ENCODE measurements around the gene ZNF555.

Gene ZNF555

GRCh38 chr19:2853015-2853606 lies 11.8 kb downstream of the ZNF555 start:
- peaks cover 24% of the 10 kb centered on the region for H3K9me3 ChIP-seq (ENCODE audit: severe bottlenecking)
- H3K27me3 ChIP-seq (ENCODE audit: insufficient read depth, low read depth, severe bottlenecking), result no peaks in the 10 kb centered on the region
- H3K36me3 ChIP-seq, result peaks cover 50% of the 10 kb centered on the region
- H3K4me3 ChIP-seq (ENCODE audit: low read depth, low read length), result no peak overlapping the region
- DNase-seq, result no peak
- no peak overlapping the region for H3K27ac ChIP-seq
- TF ChIP-seq CTCF (IDR thresholded peaks at IDR 0.05; ENCODE audit: low read depth, low read length), result no peak

GRCh38 chr19:2854849-2855248 lies 13.6 kb downstream of the ZNF555 start:
- H3K4me3 ChIP-seq (ENCODE audit: low read depth, low read length), result no peak overlapping the region
- H3K27ac ChIP-seq, result no peak overlapping the region
- no peak for DNase-seq
- H3K9me3 ChIP-seq (ENCODE audit: severe bottlenecking), result peaks cover 24% of the 10 kb centered on the region
- TF ChIP-seq CTCF (IDR thresholded peaks at IDR 0.05; ENCODE audit: low read depth, low read length), result no peak
- peaks cover 50% of the 10 kb centered on the region for H3K36me3 ChIP-seq
- no peaks in the 10 kb centered on the region for H3K27me3 ChIP-seq (ENCODE audit: insufficient read depth, low read depth, severe bottlenecking)

- H3K27me3 ChIP-seq (ENCODE audit: insufficient read depth, low read depth, severe bottlenecking), result no peaks in the 10 kb centered on the region
- no peak overlapping the region for H3K27ac ChIP-seq
- no peak for TF ChIP-seq CTCF (IDR thresholded peaks at IDR 0.05; ENCODE audit: low read depth, low read length)
- H3K9me3 ChIP-seq (ENCODE audit: severe bottlenecking), result peaks cover 19% of the 10 kb centered on the region
- peaks cover 33% of the 10 kb centered on the region for H3K36me3 ChIP-seq
- H3K4me3 ChIP-seq (ENCODE audit: low read depth, low read length), result no peak overlapping the region
- DNase-seq, result no peak
Measured at GRCh38 chr19:2856457-2857050, 15.3 kb downstream of the ZNF555 start.

- H3K36me3 ChIP-seq, result peaks cover 9% of the 10 kb centered on the region
- H3K9me3 ChIP-seq (ENCODE audit: severe bottlenecking), result no peaks in the 10 kb centered on the region
- no peak for DNase-seq
- no peaks in the 10 kb centered on the region for H3K27me3 ChIP-seq (ENCODE audit: insufficient read depth, low read depth, severe bottlenecking)
- 0 out of 2 replicates have a peak, but pooled peaks have one; percentile 22 for TF ChIP-seq CTCF (IDR thresholded peaks at IDR 0.05; ENCODE audit: low read depth, low read length)
- H3K4me3 ChIP-seq (ENCODE audit: low read depth, low read length), result no peak overlapping the region
- no peak overlapping the region for H3K27ac ChIP-seq
Measured at GRCh38 chr19:2858864-2859263, 17.6 kb downstream of the ZNF555 start.

GRCh38 chr19:2863816-2864215 lies 22.5 kb downstream of the ZNF555 start:
- no peak overlapping the region for H3K4me3 ChIP-seq (ENCODE audit: low read depth, low read length)
- no peaks in the 10 kb centered on the region for H3K36me3 ChIP-seq
- TF ChIP-seq CTCF (IDR thresholded peaks at IDR 0.05; ENCODE audit: low read depth, low read length), result no peak
- H3K9me3 ChIP-seq (ENCODE audit: severe bottlenecking), result peaks cover 8% of the 10 kb centered on the region
- no peaks in the 10 kb centered on the region for H3K27me3 ChIP-seq (ENCODE audit: insufficient read depth, low read depth, severe bottlenecking)
- no peak overlapping the region for H3K27ac ChIP-seq
- DNase-seq, result no peak

Data from WERI-Rb-1 (cell line).